SK-N-SH (cell line): ENCODE results near the gene TFG. TPM values are rescaled to one million over a fixed set of nuclear protein-coding genes. Genes with fewer than 3 reads are reported as not detected.

Experiments used
- CTCF ChIA-PET: fragments of 300-600, 350-600 bp; formaldehyde crosslinking; extraction: SDS; loops from one replicate; lab custom pipeline; 2021; lab: Yijun Ruan, JAX
- POLR2A ChIA-PET: fragments of 350-600 bp; sonication (Branson Sonifier 250); formaldehyde crosslinking; extraction: SDS; loops from one replicate; lab custom pipeline; 2020; ENCODE audit warnings: antibody characterized with exemption, inconsistent platforms; lab: Yijun Ruan, JAX
- DNase-seq: peaks from one replicate; pipeline ENCODE4 v3.0.0; 2012
- H2AFZ ChIP-seq: fragments of 200-600 bp; sonication (generic); 2 replicates; pipeline ENCODE4 v1.8.1; 2016; ENCODE audit warnings: antibody characterized with exemption, mild to moderate bottlenecking, low read depth
- H3F3A ChIP-seq: fragments of 200-600 bp; sonication (generic); replicated peaks from 2 replicates; pipeline ENCODE3; 2016; ENCODE audit warnings: antibody characterized with exemption, mild to moderate bottlenecking; ENCODE audit not compliant: insufficient read depth
- H3K27ac ChIP-seq, 2 experiments: fragments of 200-500 bp in 1 of 2; fragments of 200-600 bp in 1 of 2; sonication (Bioruptor generic) in 1 of 2; sonication (generic), shearing (Covaris generic) in 1 of 2; 2 replicates each; pipeline versions ENCODE4 v1.5.1 to v1.6.1; 2014 to 2016; ENCODE audit warnings: low read depth in 2 of 2, inconsistent platforms in 1 of 2, low read length in 1 of 2, mild to moderate bottlenecking in 1 of 2, mixed read lengths in 1 of 2
- H3K27me3 ChIP-seq: fragments of 200-600 bp; sonication (generic), shearing (Covaris generic); 2 replicates; pipeline ENCODE4 v1.6.1; 2016; ENCODE audit warnings: mixed run types; ENCODE audit not compliant: insufficient read depth
- H3K36me3 ChIP-seq, 2 experiments: fragments of 200-500 bp in 1 of 2; fragments of 200-600 bp in 1 of 2; sonication (Bioruptor generic) in 1 of 2; sonication (generic) in 1 of 2; replicated peaks in 1 of 2; 2 replicates each; pipeline versions ENCODE3 to v1.5.1; 2014 to 2016; ENCODE audit warnings: low read length in 1 of 2, mild to moderate bottlenecking in 1 of 2; ENCODE audit not compliant: insufficient read depth in 2 of 2, control insufficient read depth in 1 of 2
- H3K4me1 ChIP-seq, 2 experiments: fragments of 200-500 bp in 1 of 2; fragments of 200-600 bp in 1 of 2; sonication (Bioruptor generic) in 1 of 2; sonication (generic), shearing (Covaris generic) in 1 of 2; 2 replicates each; pipeline versions ENCODE4 v1.5.1 to v1.6.1; 2014 to 2016; ENCODE audit warnings: low read depth in 1 of 2, low read length in 1 of 2, mixed run types in 1 of 2; ENCODE audit not compliant: insufficient read depth in 2 of 2, control insufficient read depth in 1 of 2
- H3K4me2 ChIP-seq: fragments of 200-600 bp; sonication (generic), shearing (Covaris generic); 2 replicates; pipeline ENCODE4 v1.6.1; 2017; ENCODE audit warnings: mixed run types
- H3K4me3 ChIP-seq, 2 experiments: fragments of 200-500 bp in 1 of 2; fragments of 200-600 bp in 1 of 2; sonication (Bioruptor generic) in 1 of 2; sonication (generic), shearing (Covaris generic) in 1 of 2; 2 replicates each; pipeline versions ENCODE4 v1.5.1 to v1.8.1; 2014 to 2016; ENCODE audit warnings: low read depth in 2 of 2, inconsistent platforms in 1 of 2, low read length in 1 of 2, mild to moderate bottlenecking in 1 of 2, mixed read lengths in 1 of 2, moderate library complexity in 1 of 2
- H3K79me2 ChIP-seq: fragments of 200-600 bp; sonication (generic); 2 replicates; pipeline ENCODE4 v1.8.1; 2017; ENCODE audit warnings: mild to moderate bottlenecking; ENCODE audit not compliant: insufficient read depth
- H3K9ac ChIP-seq: fragments of 200-600 bp; sonication (generic); 2 replicates; pipeline ENCODE4 v1.6.1; 2017; ENCODE audit warnings: mixed run types
- H3K9me2 ChIP-seq: fragments of 200-600 bp; sonication (generic); 2 replicates; pipeline ENCODE4 v1.6.1; 2017; ENCODE audit warnings: mixed run types
- H3K9me3 ChIP-seq: fragments of 200-600 bp; sonication (generic); 2 replicates; pipeline ENCODE4 v1.6.1; 2017; ENCODE audit warnings: mixed run types, mild to moderate bottlenecking, moderate library complexity
- H4K20me1 ChIP-seq: fragments of 200-600 bp; sonication (generic); 2 replicates; pipeline ENCODE4 v1.6.1; 2017; ENCODE audit warnings: mild to moderate bottlenecking, mixed run types; ENCODE audit not compliant: insufficient read depth
- CHD2 ChIP-seq: fragments of 150-350 bp; IDR thresholded peaks from 2 replicates; pipeline ENCODE4 v1.6.1; 2018; ENCODE audit warnings: low read length; ENCODE audit not compliant: partially characterized antibody
- ELF1 ChIP-seq: IDR thresholded peaks from 2 replicates; pipeline ENCODE4 v1.4.0; 2012
- EP300 ChIP-seq, 2 experiments: IDR thresholded peaks; 2 replicates each; pipeline versions ENCODE4 v1.4.0 to v1.6.1; 2012; ENCODE audit warnings: borderline replicate concordance in 1 of 2, low read depth in 1 of 2, low read length in 1 of 2
- EZH2phosphoT487 ChIP-seq: fragments of 200-600 bp; sonication (generic); IDR thresholded peaks from 2 replicates; pipeline ENCODE4 v1.6.1; 2017; ENCODE audit warnings: low read depth, mixed run types, mild to moderate bottlenecking, antibody characterized with exemption, moderate library complexity, borderline replicate concordance
- FOXJ3 ChIP-seq: sonication (generic); formaldehyde crosslinking; IDR thresholded peaks from 2 replicates; pipeline ENCODE4 v1.5.1; 2020; ENCODE audit warnings: mild to moderate bottlenecking, missing genetic modification reagents
- GATA2 ChIP-seq: sonication (generic); formaldehyde crosslinking; IDR thresholded peaks from 2 replicates; pipeline ENCODE4 v1.5.0; 2020; ENCODE audit warnings: mild to moderate bottlenecking, missing genetic modification reagents
- NFIC ChIP-seq: IDR thresholded peaks from 2 replicates; pipeline ENCODE4 v1.4.0; 2012; ENCODE audit warnings: borderline replicate concordance
- NRF1 ChIP-seq: IDR thresholded peaks from 2 replicates; pipeline ENCODE4 v1.6.1; 2012; ENCODE audit warnings: low read depth, mild to moderate bottlenecking, low read length
- PBX3 ChIP-seq: IDR thresholded peaks from 2 replicates; pipeline ENCODE4; 2012
- RAD21 ChIP-seq: IDR thresholded peaks from 2 replicates; pipeline ENCODE4 v1.6.1; 2012; ENCODE audit warnings: mild to moderate bottlenecking, low read length
- RFX5 ChIP-seq: IDR thresholded peaks from 2 replicates; pipeline ENCODE4 v1.6.1; 2012; ENCODE audit warnings: mild to moderate bottlenecking, improper control_type of control experiment, low read length
- TCF12 ChIP-seq: IDR thresholded peaks from 2 replicates; pipeline ENCODE4 v1.4.0; 2012
- USF1 ChIP-seq: IDR thresholded peaks from 2 replicates; pipeline ENCODE4 v1.4.0; 2012; ENCODE audit warnings: low read depth, borderline replicate concordance
- USF2 ChIP-seq: fragments of 150-350 bp; IDR thresholded peaks from 2 replicates; pipeline ENCODE4 v1.6.1; 2017; ENCODE audit warnings: antibody characterized with exemption, low read length, low read depth, borderline replicate concordance
- ZBTB33 ChIP-seq: IDR thresholded peaks from 2 replicates; pipeline ENCODE4 v1.4.0; 2012; ENCODE audit warnings: low read depth, borderline replicate concordance
- WGBS: methylation state at CpG from one replicate; pipeline ENCODE4 v1.1.6; 2017; ENCODE audit warnings: low lambda C conversion rate; 5-methylcytosine and 5-hydroxymethylcytosine counted together
- polyA plus RNA-seq, 3 experiments: library from polyadenylated mRNA; depleted of rRNA; stranded (reverse); fragments of >200 nt; gene quantifications; 2 replicates each; pipeline ENCODE4 v1.2.3, GENCODE V29; 2012

The TFG gene
- polyA plus RNA-seq, 1 of the 3 experiments (the other 2 are of a cell fraction), result 83.1 TPM

- Histone ChIP-seq H3K4me2 (no peak overlapping the region), H3K27me3 (no peaks in the 10 kb centered on the region), H3K27ac (no peak overlapping the region), H3K9me3 (no peaks in the 10 kb centered on the region), H3K9me2 (no peaks in the 10 kb centered on the region), H2AFZ (no peak overlapping the region), H3K79me2 (no peaks in the 10 kb centered on the region), H3F3A (peaks cover 24% of the 10 kb centered on the region), H3K9ac (no peak overlapping the region), H3K36me3 (peaks cover 90 to 96% of the 10 kb centered on the region in 2 experiments), H3K4me1 (no peaks in the 10 kb centered on the region; a peak in 2 of 4 replicates), H4K20me1 (no peaks in the 10 kb centered on the region), H3K4me3 (no peak overlapping the region)
- ChIA-PET CTCF (interaction anchor here (1.6 to 2.4 kb wide), 2 partner anchors 12 to 447 kb away, joined by 4 to 6 read pairs; no protein-coding TSS in a partner anchor), POLR2A (no interaction called here)
- 68% methylated on average over 2 of the region's 2 CpGs for WGBS
- DNase-seq, result no peak
- TF ChIP-seq RAD21 (no peak), PBX3 (no peak), ELF1 (no peak), FOXJ3 (no peak), EP300 (IDR thresholded peaks at IDR 0.05; ENCODE audit: borderline replicate concordance in 1 of 2, low read depth in 1 of 2, low read length in 1 of 2) (no peak), USF1 (no peak), EZH2phosphoT487 (no peak), CHD2 (no peak), NFIC (no peak), USF2 (no peak), NRF1 (no peak), TCF12 (no peak)
Measured at GRCh38 chr3:100748967-100749366, 39.7 kb downstream of the TFG start.

- CTCF ChIA-PET, result interaction anchor here (1.5 to 2.9 kb wide), 3 partner anchors 13 to 442 kb away, joined by 3 to 15 read pairs (median 5); no protein-coding TSS in a partner anchor
- Histone ChIP-seq H3K27ac (no peak overlapping the region), H3K4me1 (no peaks in the 10 kb centered on the region; a peak in 1 of 4 replicates), H2AFZ (no peak overlapping the region), H3K9me2 (no peaks in the 10 kb centered on the region), H3K27me3 (no peaks in the 10 kb centered on the region), H3K9me3 (no peaks in the 10 kb centered on the region), H3K4me2 (no peak overlapping the region), H3K9ac (no peak overlapping the region), H3K4me3 (no peak overlapping the region), H3F3A (peaks cover 24% of the 10 kb centered on the region)
- DNase-seq, result no peak
- 94% methylated on average over 2 of the region's 2 CpGs for WGBS
- no peak for TF ChIP-seq ZBTB33
- no peak for TF ChIP-seq RFX5
- TF ChIP-seq GATA2, result no peak
- TF ChIP-seq NFIC, result no peak
- TF ChIP-seq, all 33 proteins: peak for 0
- peaks cover 54 to 62% of the 10 kb centered on the region in 2 experiments for H3K36me3 ChIP-seq
- H4K20me1 ChIP-seq, result no peaks in the 10 kb centered on the region
- POLR2A ChIA-PET, result no interaction called here
- no peaks in the 10 kb centered on the region for H3K79me2 ChIP-seq
Measured at GRCh38 chr3:100753846-100754245, 44.6 kb downstream of the TFG start.
